LoVo (cell line): ENCODE measurements around the gene GALNT9.

Source experiments
- DNase-seq: peaks from one replicate; pipeline ENCODE4 v3.0.0-alpha.2; 2016; ENCODE audit warnings: low spot score

The GALNT9 gene

DNA sequence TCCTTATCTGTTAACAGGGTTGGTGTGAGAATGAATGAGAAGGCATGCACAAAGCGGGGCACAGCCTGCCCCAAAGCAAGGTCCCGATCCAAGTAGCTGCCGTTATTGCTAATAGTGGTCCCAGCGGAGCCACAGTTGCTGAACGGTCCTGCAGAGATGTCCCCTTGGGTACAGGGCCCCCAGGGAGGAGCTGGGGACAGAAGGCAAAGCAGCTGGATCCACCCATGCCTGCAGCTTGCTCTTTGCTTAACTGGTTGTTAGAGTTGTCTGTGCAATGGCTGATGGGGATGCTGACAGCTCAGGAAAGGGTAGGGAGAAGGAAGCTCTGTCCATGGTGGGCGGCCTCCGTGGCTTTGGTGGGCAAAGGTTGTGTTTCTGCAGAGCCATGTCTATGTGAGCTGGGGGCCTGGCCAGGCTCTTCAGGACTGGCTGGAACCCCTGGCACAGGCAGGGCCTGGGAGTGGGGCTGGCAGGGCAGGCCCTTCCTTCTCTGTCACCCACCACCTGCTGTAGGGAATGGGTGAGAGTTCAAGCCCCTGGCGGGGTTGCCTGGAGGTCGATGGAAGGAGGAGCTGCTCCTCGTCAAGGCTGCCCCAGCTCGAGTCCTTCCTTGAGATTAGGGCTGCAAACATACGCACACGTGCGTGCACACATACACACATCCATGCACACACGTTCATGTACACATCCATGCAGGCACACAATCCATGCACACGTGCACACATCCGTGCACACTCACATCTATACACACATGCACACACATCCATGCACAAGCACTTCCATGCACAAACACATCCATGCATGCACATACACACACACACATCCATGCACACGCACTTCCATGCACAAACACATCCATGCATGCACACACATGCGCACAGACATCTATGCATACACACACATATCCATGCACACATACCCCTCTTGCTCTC is 149.7 kb downstream of the GALNT9 start:
- no peak for DNase-seq

GRCh38 chr12:132178801-132179401 is 150.5 kb downstream of the GALNT9 start:
- DNase-seq: peak; percentile 15

GRCh38 chr12:132178316-132178715 is 151.1 kb downstream of the GALNT9 start:
- no peak for DNase-seq

DNA sequence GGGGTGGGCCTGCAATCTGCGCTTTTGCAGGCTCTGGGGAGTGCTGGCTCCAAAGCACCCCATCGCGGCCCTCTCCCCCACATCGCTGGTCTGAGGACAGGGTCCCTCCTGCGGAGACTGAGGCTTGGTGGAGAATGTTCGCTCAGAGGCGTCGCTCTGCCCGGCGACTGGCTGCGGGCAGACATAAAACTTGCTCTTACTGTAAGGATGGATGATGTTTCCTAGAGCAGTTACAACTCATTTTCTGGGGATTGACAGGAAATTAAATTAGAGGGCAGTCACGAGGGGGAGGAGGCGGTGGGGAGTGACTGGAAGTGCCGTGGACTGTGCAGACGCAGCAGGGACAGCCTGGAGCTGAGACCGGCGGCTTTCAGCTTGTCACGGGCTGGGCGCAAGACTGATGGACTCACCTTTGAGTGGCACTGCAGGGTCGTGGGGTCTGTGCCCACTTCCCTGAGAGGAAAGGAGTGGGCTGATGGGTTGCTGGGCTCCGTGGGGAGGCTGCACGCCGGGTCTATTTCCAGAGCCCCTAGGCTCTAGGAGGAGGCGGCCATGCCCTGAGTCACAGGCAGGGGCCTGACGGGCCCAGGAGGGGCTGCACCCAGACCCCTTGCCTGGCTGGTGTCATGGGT is 152.4 kb downstream of the GALNT9 start:
- DNase-seq: no peak

DNA sequence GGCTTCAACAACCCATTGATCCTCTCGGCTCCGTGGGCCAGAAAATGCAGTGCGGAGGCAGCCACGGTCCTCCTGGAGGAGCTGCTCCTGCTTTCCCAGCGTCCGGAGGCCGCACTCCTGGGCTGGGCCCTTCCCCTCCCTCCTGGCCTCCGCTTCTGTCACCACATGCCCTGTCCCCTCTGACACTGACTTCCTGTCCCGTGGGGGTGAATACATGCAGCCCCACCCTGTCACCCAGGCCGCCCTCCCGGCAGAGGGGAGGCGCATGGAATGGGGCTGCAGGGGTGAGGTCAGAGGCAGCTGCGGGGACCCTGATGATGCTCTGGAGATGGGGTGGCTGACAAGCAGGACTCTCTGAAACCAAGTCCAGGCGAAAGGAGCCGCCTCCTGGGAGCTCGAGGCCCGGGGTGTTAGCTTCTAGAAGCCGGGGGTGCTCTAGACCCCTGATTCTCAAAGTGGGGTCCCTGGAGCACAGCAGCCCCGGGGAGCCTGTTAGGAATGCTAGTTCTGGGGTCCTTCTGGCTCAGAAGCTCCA is 152.9 kb downstream of the GALNT9 start:
- no peak for DNase-seq

DNA sequence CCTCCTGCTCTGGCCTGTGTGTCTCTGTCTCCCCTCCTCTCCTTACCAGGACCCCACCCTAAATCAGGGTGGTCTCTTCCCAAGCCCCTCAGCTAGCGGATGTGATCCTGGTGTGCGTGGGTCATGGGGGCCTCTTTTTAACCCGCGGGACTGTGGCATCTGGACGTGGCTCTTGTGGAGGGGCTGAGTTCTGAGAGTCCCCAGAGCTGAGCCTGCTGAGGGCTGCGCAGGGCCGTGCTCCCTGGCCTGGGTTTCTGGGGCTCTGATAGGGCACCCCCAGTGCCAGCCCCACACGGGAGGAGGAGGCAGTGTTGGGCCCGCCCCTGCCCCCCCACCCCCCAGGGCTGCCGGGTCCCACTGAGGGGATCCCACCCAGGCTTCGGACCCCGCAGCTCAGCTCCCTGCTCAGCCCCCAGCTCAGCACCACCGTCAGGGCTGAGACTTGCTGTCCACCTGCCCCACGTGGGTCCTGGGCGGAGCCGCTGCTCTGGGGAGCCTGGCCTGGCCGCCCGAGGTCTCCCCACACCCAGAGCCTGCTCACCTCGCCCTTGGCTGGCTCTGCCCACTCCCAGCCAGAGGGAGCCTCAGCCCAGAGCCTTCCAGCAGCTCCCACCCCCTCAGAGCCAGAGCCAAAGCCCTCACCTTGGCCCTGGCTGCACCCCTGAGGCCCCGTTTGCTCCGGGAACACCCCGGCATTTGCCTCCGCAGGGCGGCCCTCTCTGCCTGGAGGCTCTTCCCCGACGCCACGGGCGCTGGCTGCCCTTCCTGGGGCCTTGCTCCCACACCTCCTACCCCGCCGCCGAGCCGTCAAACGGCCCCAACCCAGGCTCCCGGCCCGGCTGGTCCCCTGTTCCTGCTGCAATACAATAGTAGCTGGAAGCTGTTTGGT is 153.6 kb downstream of the GALNT9 start:
- DNase-seq: no peak

DNA sequence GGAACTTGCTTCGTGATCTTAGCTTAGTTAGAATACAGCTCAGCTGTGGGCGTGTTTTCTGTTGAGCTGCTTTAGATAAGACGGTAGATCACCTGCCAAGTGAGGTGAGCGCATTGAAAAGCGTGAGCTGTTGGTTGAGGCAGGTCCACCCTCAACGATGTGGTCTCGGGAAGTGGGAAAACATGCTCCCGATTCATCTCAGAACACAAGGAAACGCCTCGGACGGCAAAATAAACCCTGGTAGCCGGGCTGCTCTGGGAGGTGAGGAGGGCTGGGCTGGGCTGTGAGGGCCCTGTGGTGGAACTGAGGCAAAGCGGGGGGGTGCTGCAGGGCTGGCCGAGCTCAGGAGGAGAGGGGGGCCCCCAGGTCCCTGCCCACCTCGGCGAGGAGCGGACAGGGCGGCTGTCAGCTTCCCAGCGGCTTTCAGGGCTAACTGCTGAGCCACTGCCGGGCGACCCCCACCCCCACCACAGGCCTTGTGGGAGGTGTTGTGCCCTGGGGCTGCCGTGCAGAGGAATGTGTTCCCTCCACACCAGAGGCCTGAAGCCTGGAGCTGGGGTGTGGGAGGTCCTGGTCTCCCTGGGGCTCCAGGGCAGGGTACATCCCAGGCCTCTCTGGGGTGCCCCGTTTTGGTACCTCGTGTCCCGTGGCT is 154.4 kb downstream of the GALNT9 start:
- no peak for DNase-seq

DNA sequence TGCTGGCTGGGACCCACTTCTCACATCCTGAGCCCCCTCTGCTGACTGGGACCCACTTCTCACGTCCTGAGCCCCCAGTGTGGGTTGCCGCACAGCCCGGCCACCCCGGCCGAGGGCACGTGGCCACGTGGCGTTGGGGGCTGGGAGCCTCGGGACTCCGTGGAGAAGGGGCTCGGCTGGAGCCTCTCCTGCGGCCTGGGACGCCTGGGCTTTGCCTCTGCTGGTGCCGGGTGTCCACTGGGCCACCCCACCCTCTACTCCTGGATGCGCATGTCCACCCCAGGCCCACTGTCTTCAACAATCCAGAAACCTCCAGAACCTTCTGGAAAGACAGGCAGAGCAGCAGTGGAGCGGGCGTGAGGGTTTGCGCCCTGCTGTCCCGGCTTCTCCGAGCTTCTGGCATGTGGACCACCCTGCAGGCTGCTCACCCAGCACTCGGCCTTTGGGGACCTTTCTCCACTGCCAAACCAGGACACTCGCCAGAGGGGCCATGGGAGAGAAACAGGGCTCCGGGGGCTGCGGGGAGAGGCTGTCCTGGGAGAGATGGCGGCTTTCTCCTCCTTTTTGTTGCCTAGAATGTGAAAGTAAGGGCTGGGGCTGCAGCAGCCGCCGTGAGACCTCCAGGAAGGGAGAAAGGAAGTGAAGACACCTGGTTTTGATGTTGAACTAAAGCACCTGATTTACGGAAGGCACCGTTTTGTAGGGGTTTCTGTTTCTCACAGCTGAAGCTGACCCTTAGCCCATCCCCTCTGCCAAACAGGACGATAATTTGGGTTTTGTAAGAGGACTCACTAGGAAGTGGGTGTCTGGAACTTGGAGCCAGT is 155.2 kb downstream of the GALNT9 start:
- DNase-seq: no peak

- DNase-seq: no peak
Observed at GRCh38 chr12:132173135-132174014, 156.0 kb downstream of the GALNT9 start.

DNA sequence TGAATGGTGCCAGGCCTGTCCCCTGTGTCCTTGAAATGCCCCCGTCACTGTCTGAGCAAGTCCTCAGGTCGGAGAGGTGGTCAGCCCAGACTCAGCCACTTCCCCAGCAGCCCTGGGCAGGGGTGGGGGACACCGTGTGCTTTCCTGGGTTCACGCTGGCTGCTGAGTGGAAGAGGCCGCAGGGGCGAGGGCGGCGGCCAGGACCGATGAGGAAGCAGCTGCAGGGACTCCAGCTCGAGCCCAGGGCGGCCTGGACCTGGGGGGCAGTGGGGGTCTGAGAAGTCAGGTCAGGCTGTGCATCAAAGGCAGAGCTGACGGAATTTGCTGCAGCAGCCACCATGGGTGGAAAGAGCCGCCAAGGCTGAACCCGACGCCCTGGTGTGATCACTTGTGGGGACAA is 156.8 kb downstream of the GALNT9 start:
- no peak for DNase-seq

DNA sequence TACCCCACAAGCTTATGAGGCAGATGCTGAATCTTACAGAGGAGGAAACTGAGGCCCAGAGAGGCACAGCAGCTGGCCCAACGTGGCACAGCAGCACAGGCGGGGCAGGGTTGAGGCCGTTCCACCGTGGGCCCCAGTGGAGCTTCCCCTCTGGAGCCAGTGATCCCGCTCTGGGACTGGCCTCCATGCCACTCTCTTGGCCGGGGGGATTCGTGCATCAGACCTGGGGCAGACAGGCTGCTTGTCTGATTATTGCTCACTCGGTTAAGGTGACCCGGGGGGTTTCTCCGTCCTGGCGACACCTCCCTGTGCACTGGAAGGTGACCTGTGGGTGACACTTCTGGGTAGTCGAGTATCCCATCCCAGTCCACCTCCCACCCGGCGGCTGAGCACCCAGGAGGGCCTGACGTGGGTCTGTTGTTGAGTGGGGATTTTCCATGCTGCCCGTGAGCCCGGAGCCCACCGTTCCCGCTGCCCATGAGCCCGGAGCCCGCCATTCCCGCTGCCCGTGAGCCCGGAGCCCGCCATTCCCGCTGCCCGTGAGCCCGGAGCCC is 157.3 kb downstream of the GALNT9 start:
- no peak for DNase-seq

DNA sequence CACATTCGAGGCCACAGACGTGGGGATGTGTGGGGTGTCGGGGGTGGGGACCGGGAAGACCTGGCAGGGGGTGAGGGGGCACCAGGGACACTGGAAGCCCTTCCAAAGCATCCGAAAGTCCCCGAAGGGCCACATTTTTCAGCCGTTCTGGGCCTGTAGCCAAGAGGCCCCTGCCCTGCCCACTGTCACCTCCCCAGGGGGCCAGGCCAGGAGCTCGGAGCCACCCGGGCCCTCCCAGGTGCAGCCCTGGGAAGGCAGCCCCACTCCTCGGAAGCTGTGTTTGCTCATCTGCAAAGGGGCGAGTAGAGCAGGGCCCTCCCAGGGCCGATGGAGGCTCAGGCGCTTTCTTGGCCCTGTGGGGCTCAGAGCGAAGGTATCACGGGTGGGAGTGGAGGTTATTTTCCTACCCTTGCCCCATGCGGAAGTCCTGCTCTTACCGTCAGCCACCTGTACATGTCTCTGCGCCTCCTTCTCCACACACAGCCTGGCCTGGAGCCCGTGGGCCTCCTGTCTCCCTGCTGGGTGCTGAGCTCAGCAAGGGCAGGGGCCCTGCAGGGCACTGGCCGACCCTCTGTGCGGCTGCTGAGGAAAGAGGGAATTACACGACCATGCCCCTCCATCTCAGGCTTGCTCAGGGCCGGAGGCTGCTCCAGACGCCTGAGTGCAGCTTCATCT is 158.0 kb downstream of the GALNT9 start:
- no peak for DNase-seq

- DNase-seq: no peak
Observed at GRCh38 chr12:132170637-132171292, 158.6 kb downstream of the GALNT9 start.

DNA sequence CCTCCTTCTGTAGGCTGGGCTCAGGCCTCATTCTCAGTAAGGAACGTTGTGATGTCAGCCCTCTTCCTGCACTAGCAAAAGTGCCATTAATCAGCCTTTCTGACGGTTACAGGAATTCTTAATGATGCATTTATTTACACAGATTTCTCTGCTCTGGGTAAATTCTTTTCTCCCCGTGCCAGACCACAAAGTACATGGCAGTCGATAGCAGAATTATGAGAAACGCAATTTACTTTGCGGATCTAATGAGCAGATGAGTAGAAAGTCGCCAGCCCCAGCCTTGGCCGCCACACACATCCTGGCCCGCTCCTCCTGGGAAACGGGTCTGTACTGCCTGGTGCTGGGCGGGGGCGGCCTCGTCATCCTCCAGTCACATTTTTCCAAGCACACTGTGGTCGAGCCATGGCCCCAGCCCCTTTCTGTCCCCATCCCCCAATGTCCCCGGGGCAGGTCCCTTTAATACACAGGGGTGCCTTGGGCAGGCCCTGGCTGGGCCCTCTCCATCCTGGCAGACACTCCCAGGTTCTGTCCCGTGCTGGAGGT is 159.2 kb downstream of the GALNT9 start:
- no peak for DNase-seq

DNA sequence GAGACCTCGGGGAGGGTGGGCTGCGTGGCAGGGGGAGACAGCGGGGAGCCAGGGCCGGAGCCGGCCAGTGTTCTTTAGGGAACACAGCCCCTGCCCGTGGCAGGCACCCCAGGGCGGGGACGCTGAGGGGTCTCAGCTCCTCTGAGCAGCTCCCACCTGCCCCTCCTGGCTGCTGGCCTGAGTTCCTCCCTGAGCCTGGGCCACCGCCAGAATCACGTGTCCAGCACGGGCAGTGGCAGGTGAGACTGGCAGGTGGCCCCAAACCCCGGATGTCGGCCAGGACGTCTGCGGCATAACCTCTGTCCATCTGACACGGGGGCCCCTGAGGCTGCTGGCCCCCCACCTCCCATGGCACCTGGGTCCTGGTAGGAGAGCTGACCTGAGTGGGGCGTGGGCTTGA is 160.0 kb downstream of the GALNT9 start:
- DNase-seq: no peak

DNA sequence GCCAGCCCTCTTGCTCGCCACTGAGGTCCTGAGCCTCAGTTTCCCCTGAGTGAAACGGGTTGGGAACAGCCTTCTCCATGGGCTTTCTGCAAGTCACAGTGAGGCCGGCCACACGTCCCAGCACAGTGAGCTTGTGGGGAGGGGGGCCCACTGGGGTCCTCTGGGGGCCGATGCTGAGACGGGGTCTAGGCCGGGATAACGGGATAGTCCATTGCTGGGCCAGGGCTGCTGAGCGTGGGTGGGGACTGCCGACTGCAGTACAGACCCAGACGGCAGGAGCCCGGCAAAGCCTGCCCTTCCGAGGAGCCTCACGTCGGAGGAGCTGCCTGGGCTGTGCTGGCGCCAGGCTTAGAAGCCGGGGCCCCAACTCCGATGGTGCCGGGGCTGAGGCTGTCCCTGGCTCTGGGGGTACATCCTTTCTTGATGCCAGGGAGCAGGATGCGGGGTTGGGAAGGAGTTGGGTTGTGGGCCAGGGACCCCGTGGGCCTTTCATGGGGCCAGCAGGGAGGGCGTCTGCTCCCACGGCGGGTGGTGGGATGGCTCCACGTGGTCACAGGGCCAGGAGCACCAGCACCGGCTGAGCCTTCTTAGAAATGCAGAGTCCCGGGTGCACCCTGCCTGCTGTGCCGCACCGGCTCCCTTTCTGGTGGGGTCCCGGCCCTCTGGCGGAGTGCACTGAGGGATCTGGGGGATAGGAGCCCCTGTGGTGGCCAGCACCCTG is 160.9 kb downstream of the GALNT9 start:
- DNase-seq: no peak
